ENCODE results near the gene PLCL1. TPM values are rescaled to one million over a fixed set of nuclear protein-coding genes. Genes with fewer than 3 reads are reported as not detected.

PLCL1 gene
- 1.6 and 7.3 TPM in 2 replicates for total RNA-seq

DNA sequence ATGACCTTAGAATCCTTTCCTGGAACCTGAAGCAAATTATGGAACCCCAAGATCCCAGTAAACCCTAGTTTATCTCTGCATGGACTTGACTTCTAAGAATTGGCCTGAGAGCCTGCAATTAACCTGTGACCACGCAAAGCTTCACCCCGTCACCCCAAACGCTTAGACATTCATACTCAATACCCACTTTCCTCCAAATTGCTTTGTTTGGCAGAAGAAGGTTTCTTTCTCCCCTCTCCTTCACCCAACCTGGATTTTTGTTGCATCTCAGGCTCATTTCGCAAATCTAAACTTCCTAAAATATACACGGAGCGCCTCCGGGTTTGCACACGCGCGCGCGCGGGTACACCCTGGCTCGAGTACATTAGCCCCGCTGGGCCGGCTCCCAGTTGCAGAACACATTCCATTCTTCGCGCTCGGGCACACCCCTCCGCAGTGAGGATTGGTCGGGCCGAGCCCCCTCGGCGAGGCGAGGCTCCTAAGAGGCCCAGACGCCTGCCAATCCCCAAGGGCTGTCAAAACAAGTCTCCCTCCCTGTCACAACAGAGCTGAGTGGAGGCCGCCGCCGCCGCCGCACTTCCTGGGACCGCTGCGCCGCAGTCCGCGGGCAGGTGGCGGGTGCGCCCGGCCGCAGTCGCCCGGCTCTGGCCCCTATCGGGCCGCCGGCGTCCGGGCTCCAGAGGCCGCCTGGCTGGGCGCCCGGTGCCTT, at the start of gene PLCL1:
Gene PLCL1, plus strand, starts transcription at position 545 of the 709 bp plus-strand sequence.

DNA sequence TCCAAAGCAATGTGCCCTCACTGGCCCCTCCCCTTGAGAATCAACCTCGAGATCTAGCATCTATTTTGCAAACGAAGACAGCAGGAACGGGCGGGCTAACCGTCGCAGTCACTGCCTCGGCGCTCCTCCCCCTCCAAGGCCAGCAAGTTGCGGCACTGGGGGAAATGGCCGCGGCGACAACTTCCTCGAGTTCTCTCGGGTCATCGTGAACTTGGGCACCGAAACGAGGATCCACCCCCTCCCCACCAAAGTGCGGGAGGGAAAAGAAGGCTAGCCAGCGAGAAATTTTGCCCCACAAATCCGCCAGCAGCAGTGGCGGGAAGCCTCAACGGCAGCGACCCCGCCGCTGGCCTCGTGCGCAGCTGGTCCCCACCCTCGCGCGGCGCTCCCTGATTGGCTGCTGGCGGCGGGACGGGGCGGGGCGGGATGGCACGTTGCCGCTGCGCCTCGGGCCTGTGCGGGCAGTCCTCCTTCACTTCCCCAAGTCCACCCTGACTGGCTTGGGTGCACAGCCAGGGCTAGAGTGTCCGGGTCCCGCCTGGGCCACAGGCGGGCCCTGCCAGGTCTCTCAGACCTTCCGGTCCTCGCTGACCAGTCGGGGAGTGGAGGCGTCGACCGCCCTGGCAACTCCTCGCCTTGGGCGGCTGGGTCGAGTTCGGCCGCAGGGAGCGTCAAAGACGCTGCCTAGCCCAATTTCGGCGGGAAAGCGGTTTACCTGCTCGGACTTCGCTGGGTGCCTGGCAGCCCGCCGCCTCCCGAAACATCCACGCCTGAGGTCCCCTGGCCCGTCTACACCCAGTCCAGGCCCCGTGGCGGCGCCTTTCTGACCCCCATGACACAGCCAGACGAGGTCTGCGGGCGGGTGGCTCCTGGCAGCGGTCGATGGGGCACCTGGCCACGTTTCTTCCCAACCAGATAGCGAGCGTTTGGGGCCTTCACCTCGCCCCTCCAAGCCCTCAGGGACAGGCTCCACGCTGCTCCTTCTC, 19.1 kb upstream of the PLCL1 start, which contains the start of gene BOLL:
Gene BOLL, minus strand, starts transcription at position 364 of the 986 bp plus-strand sequence. CDS start 3,469 bp downstream, outside the sequence.

Other genes starting within 250 kb of the PLCL1 start
- gene RFTN2, start 129.0 kb upstream of the PLCL1 start, total RNA-seq = 5.9 and 9.1 TPM in 2 replicates
- gene MARS2, start 99.2 kb upstream of the PLCL1 start, total RNA-seq = 7.5 and 7.8 TPM in 2 replicates
- not detected in 2 replicates for gene BOLL, start 19.3 kb upstream of the PLCL1 start, total RNA-seq